Measurements from ENCODE around the gene RHOJ. TPM values are rescaled to one million over a fixed set of nuclear protein-coding genes. Genes with fewer than 3 reads are reported as not detected.
"Not testable (repeated sequence)": the region's sequence is repeated elsewhere in the genome, so short reads cannot be mapped to it uniquely, and the experiment has no call there.

RHOJ gene
- 30.7 TPM for polyA plus RNA-seq (2013, experiment 1 of 2; ENCODE audit: insufficient read length)
- polyA plus RNA-seq (2013, experiment 2 of 2; ENCODE audit: insufficient read length): 34.2 TPM

DNA sequence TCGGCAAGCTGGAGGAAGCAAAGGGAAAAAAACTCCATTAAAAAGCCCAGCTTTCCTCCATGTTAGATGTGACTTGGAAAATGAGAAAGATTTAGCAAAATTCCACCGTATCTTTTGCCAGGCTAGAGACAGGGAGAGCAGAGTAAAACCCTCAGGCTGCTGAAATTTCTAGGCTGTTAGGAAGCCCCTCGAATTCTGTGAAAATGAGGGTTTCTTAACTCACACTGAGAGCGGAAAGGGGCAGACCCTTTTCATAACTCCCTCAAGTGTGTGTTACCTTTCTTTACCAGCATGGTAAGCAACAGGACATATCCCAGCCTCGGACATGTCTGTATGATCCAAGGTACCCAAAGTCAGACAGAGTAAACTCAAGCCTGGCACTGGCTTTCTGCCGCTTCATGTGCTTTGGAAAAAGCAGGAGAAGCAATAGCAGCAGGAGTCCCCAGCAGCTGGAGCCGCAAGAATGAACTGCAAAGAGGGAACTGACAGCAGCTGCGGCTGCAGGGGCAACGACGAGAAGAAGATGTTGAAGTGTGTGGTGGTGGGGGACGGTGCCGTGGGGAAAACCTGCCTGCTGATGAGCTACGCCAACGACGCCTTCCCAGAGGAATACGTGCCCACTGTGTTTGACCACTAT is at the start of gene RHOJ:
RHOJ (plus strand) TSS at position 37 of the 637 bp plus-strand sequence; CDS start at position 464, 427 bp downstream.
- peak; percentile 50 for DNase-seq

DNA sequence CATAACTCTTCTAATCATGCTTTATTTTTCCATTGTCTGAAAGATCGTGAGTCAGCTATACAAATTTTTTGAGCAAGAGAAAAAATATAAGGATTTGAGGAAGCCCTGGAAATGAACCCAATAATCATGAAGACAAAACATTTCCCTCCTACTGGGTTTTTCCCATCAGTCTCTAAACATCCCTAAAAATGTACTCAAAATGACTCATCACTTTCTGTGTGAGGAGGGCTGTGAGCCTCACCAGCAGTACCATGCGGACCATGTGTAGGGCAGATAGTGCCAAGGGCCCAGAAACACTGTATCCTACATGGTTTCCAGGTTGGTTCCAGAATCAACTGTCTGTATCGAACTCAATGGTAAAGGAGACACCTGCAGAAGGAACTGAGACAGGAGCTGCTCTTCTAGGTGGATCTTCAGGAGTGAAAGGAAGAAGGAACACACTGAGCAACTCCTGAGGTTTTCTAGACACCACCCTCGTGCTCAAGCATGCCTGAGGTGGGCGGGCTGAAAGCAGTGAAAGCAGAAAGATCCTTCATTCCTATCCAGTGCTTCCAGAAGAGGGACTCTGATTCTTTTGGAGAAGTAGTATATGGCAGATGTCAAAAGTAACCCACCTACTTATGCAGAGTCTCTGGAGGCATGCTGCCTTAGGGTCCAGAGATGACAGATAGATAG is 48.6 kb upstream of the RHOJ start:
- DNase-seq: peak; percentile 92

DNA sequence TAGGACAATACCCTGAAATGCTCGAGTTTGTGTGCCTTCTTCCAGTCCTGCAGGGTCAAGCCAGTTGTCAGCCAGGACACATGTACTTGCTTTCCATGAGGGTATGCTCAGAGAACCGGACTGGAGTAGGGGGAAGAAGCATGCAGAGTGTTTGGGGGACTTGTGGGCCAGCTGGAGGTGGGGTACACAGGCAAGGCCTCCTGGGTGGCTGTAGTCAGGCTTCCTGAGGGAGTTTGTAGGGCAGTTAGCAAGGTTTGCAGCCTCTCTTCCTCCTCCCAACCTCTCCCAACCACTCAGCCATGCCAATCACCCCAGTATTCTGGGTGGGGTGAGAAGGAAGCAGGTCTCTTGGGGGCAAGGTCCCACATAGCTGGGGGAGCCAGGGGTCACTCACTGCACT is 47.0 kb upstream of the RHOJ start:
- DNase-seq: no peak

DNA sequence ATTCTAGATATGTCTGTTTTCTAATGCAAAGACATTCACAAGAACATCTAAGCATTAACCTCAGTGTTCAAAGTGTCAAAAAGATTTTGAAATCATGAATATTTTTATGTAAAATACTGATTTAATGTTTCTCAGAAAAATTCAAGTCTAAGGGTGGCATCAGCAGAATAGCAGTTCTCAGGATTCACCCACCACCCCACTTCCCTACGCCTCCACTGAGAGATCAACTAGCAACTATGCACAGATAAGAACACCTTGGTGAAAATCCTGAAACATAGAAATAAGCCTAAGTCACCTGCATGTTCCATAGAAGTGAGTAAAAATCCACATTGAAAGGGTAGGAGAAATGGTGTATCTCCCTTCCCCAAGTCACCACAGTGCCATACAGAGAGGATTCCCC is 40.9 kb upstream of the RHOJ start:
- no peak for DNase-seq

DNA sequence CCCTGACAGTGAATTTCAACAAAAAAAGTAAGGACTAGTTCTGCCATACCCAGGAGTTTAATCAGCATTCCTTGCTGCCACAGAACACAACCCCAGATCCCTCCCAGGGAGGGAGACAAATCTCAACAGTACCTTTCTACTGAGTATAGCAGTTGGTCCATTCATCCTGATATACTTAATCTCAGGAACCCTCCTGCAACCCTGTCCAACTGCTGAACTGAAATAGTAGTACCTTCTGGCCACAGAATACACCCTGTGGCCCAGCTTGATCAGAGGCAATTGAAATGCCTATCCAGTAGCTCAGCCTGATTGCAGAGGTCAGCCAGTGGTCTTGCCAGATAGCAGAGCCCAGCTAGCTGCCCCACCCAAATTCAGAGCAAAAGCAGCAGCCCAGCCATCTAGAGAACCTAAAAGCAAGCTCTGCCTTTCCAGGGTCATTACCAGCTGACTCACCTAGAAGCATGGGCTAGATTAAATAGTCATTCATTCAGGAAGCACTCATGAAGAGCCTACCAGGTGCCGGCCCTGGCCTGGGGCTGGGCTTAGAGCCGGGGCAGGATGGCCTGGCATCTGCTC is 40.0 kb upstream of the RHOJ start:
- peak; percentile 22 for DNase-seq

DNA sequence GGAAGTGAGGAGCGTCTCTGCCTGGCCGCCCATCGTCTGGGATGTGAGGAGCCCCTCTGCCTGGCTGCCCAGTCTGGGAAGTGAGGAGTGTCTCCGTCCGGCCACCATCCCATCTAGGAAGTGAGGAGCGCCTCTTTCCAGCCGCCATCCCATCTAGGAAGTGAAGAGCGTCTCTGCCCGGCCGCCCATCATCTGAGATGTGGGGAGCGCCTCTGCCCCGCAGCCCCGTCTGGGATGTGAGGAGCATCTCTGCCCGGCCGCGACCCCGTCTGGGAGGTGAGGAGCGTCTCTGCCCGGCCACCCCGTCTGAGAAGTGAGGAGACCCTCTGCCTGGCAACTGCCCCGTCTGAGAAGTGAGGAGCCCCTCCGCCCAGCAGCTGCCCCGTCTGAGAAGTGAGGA is 39.0 kb upstream of the RHOJ start:
- not testable (repeated sequence) for DNase-seq

DNA sequence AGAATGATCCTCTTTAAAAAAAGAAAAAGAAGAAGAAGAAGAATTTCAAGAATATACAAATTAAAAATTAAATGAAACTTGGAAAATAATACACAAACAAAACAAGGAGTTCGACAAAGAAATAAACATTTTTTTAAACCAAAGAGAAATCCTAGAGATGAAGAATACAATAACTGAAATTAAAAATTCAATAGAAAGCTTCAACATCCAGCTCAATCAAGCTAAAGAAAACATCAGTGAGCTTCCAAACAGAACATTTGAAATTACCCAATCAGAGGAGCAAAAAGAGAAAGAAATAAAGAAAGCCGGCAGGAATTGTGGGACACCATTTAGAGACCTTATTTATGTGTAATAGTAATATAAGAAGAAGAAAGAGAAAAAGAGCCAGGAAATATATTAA is 37.2 kb upstream of the RHOJ start:
- no peak for DNase-seq

DNA sequence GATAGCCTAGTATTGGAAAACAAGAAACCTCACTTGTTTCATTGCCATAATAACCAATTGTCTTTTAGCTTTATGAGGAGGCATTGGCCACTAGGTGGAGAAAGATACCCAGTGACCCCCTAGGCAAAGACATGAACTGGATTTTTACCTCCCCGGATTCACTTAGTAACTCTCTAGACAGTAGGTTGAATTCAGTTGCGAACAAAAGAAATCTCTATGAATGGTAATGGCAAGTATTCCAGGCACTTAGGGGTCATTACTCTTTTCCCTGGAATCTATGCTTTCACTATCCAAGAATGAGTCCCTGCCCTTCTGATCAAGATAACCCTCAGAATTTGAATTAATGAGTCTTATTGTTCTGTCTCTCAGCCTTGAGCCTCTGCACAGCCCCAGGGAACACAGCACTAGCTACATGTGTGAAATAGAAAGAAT is 29.5 kb upstream of the RHOJ start:
- DNase-seq: peak; percentile 91

DNA sequence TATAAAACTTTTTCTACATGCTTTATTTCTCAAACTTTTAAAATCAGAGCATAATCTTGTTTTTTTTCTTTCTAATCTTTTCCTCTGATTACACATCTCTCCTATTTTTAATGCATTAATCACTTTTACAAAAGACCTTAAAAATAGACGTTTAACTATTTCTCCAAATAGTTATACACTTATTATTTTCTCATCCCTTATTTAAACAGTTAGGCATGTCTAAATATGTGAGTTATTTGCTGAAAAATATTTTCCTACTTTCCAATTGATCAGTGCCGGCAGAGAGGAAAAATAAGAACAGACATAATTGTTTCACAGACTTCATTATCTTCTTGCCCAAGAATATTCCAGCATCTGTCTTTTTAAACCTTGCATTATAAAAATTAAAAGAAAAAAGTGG is 28.7 kb upstream of the RHOJ start:
- DNase-seq: peak; percentile 41

DNA sequence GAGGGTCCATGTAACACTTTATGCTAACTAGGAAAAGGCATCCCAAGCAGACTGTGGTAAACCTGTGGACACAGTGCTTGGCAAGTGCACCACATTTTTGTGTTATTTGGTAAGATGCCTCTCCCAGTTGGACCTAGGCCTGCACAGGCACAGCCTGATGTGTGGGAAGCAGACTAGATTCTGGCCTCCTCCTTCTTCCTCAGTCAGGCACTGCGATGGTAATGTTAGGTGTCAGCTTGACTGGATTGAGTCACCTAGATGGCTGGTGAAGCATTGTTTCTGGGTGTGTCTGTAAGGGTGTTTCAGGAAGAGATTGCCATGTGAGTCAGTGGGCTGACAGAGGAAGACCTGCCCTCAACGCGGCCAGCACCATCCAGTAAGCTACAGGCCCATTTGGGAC is 25.3 kb upstream of the RHOJ start:
- peak; percentile 66 for DNase-seq

DNA sequence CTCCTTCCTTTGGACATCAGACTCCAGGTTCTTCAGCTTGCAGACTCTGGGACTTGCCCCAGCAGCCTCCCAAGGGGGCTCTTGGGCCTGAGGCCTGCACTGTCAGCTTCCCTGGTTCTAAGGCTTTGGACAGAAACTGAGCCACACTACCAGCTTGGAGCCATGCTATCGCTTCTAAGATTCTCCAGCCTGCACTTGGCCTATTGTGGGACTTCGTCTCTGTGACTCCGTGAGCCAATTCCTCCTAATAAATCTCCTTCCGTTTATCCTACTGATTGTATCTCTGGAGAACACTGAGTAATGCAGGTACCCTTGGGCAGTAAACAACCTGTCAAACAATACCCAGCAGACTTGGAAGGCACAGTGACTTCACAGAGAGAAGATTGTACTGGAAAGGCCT is 24.9 kb upstream of the RHOJ start:
- no peak for DNase-seq

DNA sequence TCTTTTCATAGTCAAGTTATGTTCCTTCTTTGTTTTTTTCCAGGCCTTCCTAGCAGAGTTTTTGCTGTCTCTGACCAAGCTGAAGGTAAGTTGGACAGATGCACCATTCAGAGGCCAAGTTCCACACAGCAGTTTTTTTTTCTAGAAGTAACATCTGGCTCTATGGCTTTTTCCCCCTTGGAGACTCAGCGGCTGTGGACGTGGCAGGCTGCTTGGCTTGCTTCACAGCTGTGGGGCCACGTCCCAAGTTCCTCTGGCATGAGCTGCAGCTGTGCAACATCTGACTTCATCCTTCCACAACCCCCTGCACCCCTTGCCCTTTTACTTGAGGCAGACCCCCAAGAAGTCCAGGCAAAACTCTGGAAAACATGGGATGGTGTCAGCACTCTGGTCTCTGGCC is 24.2 kb upstream of the RHOJ start:
- DNase-seq: no peak

DNA sequence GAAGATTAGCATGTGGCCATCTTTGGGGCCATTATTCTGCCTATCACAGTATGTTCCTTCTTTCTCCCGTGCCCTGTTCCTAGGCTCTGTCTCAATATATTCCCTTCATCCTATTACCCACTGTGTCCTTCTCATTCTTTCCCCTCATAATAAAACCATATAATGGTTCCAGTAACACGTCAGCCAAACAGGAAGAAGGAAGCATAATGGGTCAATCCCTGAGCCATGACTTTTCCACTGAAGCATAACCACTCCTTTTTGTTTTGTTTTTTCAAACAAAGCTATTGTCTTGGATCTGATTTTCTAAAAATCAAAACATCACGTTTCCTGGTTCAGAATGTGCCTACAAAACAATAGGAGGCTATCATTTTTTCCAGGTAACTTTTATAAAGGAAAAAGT is 21.3 kb upstream of the RHOJ start:
- DNase-seq: no peak

DNA sequence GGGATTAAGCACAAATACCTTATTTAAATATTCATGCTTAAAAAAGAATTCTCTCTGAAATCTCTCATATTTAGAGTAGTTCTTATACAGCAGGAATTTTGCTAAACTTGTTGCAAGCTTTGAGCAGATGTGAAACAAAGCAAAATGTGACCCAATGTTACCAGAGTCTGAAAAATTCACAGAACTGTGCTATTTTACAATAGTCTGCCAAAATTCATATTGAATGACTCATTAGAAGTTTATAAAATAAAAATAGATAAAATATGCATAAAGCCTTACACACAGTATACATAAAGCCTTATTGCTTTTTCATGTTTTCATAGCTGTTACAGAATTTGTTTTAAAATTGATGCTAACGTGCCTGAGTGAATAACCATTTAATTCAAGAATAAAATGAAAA is 17.8 kb upstream of the RHOJ start:
- peak; percentile 84 for DNase-seq

DNA sequence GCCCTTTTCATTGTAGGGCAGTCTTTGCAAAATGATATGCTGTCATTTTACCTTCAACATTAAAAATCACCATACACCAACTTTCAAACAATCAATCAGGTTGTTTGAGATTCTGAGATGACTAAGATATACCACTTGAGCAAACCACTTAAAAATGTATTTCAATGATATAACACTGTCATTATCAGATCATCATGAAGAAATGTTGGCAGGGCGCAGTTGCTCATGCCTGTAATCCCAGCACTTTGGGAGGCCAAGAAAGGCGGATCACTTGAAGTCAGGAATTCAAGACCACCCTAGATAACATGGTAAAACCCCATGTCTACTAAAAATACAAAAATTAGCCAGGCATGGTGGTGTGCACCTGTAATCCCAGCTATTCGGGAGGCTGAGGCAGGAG is 13.0 kb upstream of the RHOJ start:
- DNase-seq: no peak

DNA sequence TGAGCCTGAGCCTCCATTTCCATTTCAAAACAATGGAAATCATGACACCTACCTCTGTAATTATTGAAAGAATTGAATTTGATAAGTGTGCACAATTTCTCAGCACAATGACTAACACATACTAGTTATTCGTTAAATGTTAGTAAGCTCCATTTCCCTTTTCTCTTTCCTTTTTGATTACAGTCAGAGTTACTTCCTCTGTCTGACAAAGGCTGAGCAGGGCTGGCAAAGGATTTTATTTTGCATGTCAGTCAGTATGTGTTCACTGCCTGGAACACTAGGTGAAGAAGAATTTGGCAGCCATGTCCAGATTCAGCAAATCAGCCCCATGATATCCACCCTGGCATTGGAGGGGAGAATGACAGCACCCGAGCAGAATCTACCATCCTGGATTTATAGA is 12.2 kb upstream of the RHOJ start:
- peak; percentile 19 for DNase-seq

DNA sequence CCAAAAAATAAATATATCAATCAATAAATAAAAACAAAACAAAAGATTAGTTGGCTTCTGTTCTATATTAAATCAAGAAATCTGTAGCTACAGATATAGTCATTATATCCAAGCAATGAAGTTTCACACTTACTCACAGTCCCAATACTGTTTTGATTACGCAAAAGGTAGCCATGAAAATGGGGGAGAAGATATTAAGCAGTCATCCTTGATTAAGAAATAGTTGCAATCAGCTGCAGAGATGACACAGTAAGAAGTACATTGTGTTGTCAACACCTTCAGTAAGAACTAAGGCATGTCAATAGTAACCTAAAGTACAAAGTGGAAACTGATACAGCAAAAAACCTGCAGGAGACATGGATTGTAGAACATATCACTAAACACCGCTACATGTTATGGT is 11.0 kb upstream of the RHOJ start:
- no peak for DNase-seq

DNA sequence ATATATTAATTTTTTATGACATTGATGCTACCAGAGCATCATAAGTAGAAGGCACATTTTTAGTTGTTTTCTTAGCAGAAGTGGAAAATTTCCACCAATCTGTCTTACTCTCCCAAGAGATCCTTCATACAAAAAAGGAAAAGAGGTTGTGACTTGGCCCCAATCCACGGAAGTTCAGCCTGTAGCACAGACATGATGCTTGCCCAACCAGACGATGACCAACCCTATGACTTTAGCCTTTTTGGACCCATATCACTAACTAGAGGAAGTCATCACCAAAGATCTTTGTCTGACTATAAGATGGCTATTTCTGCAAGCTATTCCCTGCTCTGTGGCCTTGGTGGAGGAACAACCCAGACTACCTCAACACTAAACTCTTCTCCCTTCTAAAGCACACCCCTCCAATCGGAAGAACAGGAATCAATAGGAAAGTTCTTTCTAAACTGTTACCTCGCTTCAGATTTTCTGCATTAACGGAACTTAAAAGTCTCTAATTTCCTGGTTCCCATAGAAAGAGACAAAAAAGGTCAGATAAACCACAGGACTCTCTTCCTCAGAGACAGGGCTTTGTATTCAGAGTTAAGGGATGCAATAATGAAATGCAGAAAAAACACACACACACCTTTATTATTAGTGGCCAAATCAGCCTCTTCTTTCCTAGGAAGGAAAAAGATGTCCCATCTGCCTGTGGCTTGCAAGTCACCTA is 4.1 kb upstream of the RHOJ start:
- peak; percentile 27 for DNase-seq

DNA sequence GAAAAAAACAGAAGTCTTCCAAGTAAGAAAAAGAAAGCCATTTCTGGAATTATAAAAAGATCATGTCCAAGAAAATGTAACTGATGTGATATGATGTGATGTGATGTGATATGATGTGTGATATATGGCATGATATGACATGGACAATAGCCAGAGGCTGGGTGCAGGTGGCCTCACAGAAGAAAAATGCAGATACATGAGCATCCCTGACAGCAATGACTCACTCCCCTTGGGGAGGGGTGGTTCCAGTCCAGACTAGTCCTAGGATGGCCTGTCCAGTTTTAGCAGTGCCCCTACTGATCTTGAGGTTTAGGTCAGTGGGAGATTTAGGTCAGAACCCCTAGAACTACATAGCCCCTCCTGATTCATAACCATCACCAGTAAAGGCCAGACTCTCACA is 3.5 kb upstream of the RHOJ start:
- DNase-seq: peak; percentile 56

DNA sequence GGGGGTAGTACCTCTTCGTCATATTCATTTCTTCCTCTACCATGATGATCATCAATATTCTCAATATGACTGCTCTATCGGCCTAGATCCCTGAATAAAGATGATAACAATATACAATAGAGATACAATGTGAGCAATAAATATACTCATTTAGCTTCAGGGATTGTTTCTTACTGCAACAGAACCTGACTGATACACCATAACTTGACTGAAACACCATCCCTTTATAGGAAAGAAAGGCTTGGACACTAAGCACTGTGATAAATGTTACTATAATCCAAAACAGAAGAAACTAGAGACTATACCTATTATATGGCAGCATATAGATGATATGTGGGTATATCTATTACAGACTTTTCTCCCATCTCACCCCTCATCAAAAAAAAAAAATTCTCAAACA is 1.2 kb upstream of the RHOJ start:
- no peak for DNase-seq

DNA sequence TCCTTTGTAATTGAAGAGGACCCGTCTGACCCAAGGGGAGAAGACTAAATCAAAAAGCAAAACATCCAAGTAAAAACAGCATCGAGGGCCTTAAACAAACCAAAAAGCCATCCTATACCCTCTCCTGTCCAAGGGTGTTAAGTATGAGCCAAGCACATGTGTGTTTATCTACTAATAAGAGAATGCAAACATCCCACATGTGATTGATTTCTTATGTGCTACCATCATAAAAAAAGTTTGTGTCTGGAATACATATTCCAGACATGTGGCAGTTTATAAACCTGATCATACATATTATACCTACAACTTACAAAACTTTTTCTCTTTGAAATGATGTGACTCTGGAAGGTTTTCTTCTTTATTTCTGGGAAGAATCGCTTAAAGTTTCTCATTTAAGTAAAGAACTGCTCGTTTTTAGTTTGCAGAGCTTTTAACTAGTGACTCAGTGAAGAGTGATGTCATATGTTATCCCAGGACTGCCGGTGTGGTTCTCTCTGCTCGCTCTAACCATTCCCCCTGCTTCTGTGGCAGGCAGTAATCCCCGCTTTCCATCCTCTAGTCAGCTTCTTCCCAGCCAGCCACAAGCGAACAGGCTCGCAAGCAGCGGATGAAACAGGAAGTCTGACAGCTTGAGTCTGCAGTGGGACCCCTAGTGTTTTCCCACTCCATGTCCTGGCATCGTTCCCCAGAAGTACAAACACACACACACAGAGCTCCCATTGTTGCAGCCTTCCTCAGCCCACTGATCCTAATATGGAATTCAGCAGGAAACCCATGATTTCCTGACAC is 431 bp upstream of the RHOJ start:
- peak; percentile 99 for DNase-seq

DNA sequence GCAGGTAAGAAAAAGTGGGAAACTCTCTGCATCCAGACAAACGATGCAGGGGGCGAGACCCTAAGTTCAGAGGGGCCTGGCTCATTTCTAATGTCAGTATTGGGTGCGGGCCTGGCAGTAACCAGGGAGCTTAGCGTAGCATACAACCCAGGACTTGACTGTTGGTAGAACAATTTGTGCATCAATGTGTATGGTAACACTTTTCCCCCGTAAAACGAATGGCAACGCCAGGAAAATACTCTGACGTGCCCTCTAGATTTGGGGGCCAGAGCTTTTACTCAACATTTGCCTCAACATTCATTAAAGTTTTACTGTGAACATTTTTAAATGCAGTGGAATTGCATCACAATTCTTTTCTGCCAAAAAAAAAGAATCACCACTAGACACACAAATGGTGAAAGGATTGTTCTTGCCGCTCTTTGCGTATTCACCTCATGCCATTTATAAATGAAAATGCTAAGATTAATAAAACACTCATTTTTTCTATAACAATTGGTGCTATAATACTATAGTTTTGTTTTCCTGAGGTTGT is 867 bp downstream of the RHOJ start:
- no peak for DNase-seq

All from fibroblast of skin of back (primary cell).